A673 (cell line): ENCODE results near the gene MAN2A2. TPM values are rescaled to one million over a fixed set of nuclear protein-coding genes. Genes with fewer than 3 reads are reported as not detected.

Source experiments
- BruUV-seq: library from RNA; stranded (reverse); fragments of 400-500 nt; replicated peaks from 2 replicates; lab custom pipeline; 2021; lab: Mats Ljungman, UMichigan
- CTCF ChIA-PET: fragments of 300-600 bp; sonication (Branson Sonifier 250); formaldehyde crosslinking; loops from one replicate; lab custom pipeline; 2022; ENCODE audit warnings: antibody characterized with exemption; lab: Charles Lee
- POLR2A ChIA-PET: fragments of 300-600 bp; sonication (Branson Sonifier 250); formaldehyde crosslinking; loops from one replicate; lab custom pipeline; 2022; ENCODE audit warnings: antibody characterized with exemption; ENCODE audit not compliant: low non-redundant PET; lab: Charles Lee
- DNase-seq: peaks from one replicate; pipeline ENCODE4 v3.0.0-alpha.2; 2015; ENCODE audit warnings: low spot score
- H3K27ac ChIP-seq: fragments of 200-600 bp; sonication (generic); 2 replicates; pipeline ENCODE4 v1.5.1; 2016; ENCODE audit warnings: mixed run types, low read depth, mild to moderate bottlenecking, mixed read lengths, antibody characterized with exemption, low read length; ENCODE audit not compliant: poor library complexity, severe bottlenecking
- H3K27me3 ChIP-seq: fragments of 200-600 bp; sonication (generic); replicated peaks from 2 replicates; pipeline ENCODE4 v1.6.1; 2017; ENCODE audit warnings: mixed run types, low read depth, mild to moderate bottlenecking, mixed read lengths, antibody characterized with exemption, low read length; ENCODE audit not compliant: insufficient read depth, poor library complexity
- H3K36me3 ChIP-seq: fragments of 200-600 bp; sonication (generic); 2 replicates; pipeline ENCODE4 v1.6.1; 2016; ENCODE audit warnings: mixed run types, mild to moderate bottlenecking, mixed read lengths, antibody characterized with exemption, low read length; ENCODE audit not compliant: insufficient read depth, poor library complexity, severe bottlenecking
- H3K4me1 ChIP-seq: fragments of 200-600 bp; sonication (generic); 2 replicates; pipeline ENCODE4 v1.6.1; 2017; ENCODE audit warnings: mixed run types, mild to moderate bottlenecking, mixed read lengths, antibody characterized with exemption, low read length; ENCODE audit not compliant: insufficient read depth, poor library complexity, severe bottlenecking
- H3K4me3 ChIP-seq: fragments of 200-600 bp; sonication (generic); 2 replicates; pipeline ENCODE4 v1.5.1; 2016; ENCODE audit warnings: low read depth, mixed run types, mild to moderate bottlenecking, mixed read lengths, low read length; ENCODE audit not compliant: poor library complexity, severe bottlenecking
- H3K9me3 ChIP-seq: fragments of 200-600 bp; sonication (generic); 2 replicates; pipeline ENCODE4 v1.6.1; 2016; ENCODE audit warnings: mixed run types, low read depth, mild to moderate bottlenecking, mixed read lengths, antibody characterized with exemption, low read length; ENCODE audit not compliant: poor library complexity, severe bottlenecking
- CTCF ChIP-seq: fragments of 300-800, 200-600 bp; sonication (generic); conservative IDR thresholded peaks from 2 replicates; pipeline ENCODE4 v1.5.1; 2017; ENCODE audit warnings: low read depth, mild to moderate bottlenecking, antibody characterized with exemption, low read length, moderate library complexity, mixed read lengths
- EZH2 ChIP-seq: fragments of 200-600 bp; sonication (generic); IDR thresholded peaks from 2 replicates; pipeline ENCODE4 v1.6.1; 2017; ENCODE audit warnings: borderline replicate concordance, low read depth, mild to moderate bottlenecking, mixed read lengths, antibody characterized with exemption, low read length; ENCODE audit not compliant: poor library complexity, severe bottlenecking
- intact Hi-C: fragments of 100-400 bp; cut with micrococcal nuclease; formaldehyde crosslinking; loops from one replicate; pipeline ENCODE4 v1.10.0; 2022; ENCODE audit not compliant: unreplicated experiment
- total RNA-seq: library from RNA; stranded (reverse); gene quantifications from 2 replicates; pipeline ENCODE4 v1.2.3, GENCODE V29; 2021

MAN2A2 gene
- total RNA-seq, 1 experiment from 2014 or later: 75.7 TPM

GRCh38 chr15:90892023-90892422 lies 11.1 kb upstream of the MAN2A2 start:
- POLR2A ChIA-PET: no interaction called here

GRCh38 chr15:90892498-90893174 lies 10.5 kb upstream of the MAN2A2 start:
- intact Hi-C loops: no loop called here
- peaks cover 9% of the 10 kb centered on the region for H3K4me1 ChIP-seq
- no peak overlapping the region for H3K4me3 ChIP-seq
- H3K27me3 ChIP-seq: no peaks in the 10 kb centered on the region
- ChIA-PET CTCF (no interaction called here), POLR2A (no interaction called here)
- DNase-seq: no peak
- H3K9me3 ChIP-seq: no peaks in the 10 kb centered on the region
- no TSS peak for BruUV-seq
- H3K27ac ChIP-seq: no peak overlapping the region
- H3K36me3 ChIP-seq: no peaks in the 10 kb centered on the region
- TF ChIP-seq EZH2 (no peak), CTCF (no peak)

More at GRCh38 chr15:90892023-90892422, 11.1 kb upstream of the MAN2A2 start:
- no peak for DNase-seq
- Histone ChIP-seq H3K27ac (no peak overlapping the region), H3K9me3 (no peaks in the 10 kb centered on the region), H3K4me1 (peaks cover 9% of the 10 kb centered on the region), H3K36me3 (no peaks in the 10 kb centered on the region), H3K4me3 (no peak overlapping the region), H3K27me3 (no peaks in the 10 kb centered on the region)
- no TSS peak for BruUV-seq
- intact Hi-C loops: no loop called here
- CTCF ChIA-PET: no interaction called here
- TF ChIP-seq EZH2 (no peak), CTCF (no peak)

- Histone ChIP-seq H3K36me3 (no peaks in the 10 kb centered on the region), H3K9me3 (no peaks in the 10 kb centered on the region), H3K4me1 (peaks cover 9% of the 10 kb centered on the region), H3K27ac (no peak overlapping the region), H3K4me3 (no peak overlapping the region), H3K27me3 (no peaks in the 10 kb centered on the region)
- intact Hi-C loops: no loop called here
- TF ChIP-seq CTCF: peak; percentile 33
- no peak for TF ChIP-seq EZH2
- CTCF ChIA-PET: no interaction called here
- POLR2A ChIA-PET: no interaction called here
- DNase-seq: no peak
- BruUV-seq: no TSS peak
Observed at GRCh38 chr15:90893175-90894090, 9.7 kb upstream of the MAN2A2 start.
